ENCODE data around the gene CNTNAP5.

DNA sequence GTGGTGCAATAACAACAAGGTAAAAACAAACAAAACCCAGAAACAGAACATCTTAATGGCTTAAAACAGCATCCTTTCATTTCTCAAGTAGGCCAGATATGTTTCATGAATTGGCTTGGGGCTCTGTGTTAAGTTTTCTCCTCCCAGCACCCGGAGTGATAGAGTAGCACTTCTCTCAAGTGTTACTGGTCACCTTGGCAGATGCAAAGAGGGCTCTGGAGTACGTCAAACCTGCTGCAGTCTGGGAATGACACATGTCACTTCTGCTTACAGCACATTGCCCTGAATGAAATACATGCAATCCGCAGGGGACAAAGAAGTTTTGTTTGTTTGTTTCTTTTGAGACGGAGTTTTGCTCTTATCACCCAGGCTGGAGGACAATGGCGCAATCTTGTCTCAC lies 639.3 kb downstream of the CNTNAP5 start:
- TF ChIP-seq POLR2A (IDR thresholded peaks at IDR 0.05) = no peak
- TF ChIP-seq POLR2AphosphoS5 (IDR thresholded peaks at IDR 0.05) = no peak
- TF ChIP-seq, protein P1, sequence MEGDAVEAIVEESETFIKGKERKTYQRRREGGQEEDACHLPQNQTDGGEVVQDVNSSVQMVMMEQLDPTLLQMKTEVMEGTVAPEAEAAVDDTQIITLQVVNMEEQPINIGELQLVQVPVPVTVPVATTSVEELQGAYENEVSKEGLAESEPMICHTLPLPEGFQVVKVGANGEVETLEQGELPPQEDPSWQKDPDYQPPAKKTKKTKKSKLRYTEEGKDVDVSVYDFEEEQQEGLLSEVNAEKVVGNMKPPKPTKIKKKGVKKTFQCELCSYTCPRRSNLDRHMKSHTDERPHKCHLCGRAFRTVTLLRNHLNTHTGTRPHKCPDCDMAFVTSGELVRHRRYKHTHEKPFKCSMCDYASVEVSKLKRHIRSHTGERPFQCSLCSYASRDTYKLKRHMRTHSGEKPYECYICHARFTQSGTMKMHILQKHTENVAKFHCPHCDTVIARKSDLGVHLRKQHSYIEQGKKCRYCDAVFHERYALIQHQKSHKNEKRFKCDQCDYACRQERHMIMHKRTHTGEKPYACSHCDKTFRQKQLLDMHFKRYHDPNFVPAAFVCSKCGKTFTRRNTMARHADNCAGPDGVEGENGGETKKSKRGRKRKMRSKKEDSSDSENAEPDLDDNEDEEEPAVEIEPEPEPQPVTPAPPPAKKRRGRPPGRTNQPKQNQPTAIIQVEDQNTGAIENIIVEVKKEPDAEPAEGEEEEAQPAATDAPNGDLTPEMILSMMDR (IDR thresholded peaks at IDR 0.05) = no peak
